Astrocyte of the spinal cord (primary cell): ENCODE results near the gene PJA2.

Experiments used
- DNase-seq: peaks from one replicate; pipeline ENCODE4 v3.0.0; 2011; ENCODE audit warnings: low read depth, low spot score
- H3K4me3 ChIP-seq: 2 replicates; pipeline ENCODE4 v1.5.1; 2011; ENCODE audit warnings: low read depth, mild to moderate bottlenecking, low read length, moderate library complexity
- in situ Hi-C: cut with HindIII; loops from 2 replicates; pipeline ENCODE4 v1.10.0; 2017; ENCODE audit warnings: low sequenced_read_pairs
- TF ChIP-seq, protein P1 (sequence below): IDR thresholded peaks from 2 replicates; pipeline ENCODE4 v1.5.1; 2012; ENCODE audit warnings: low read depth, mild to moderate bottlenecking, low read length, inconsistent platforms

Gene PJA2

GRCh38 chr5:109374625-109375024 lies 35.1 kb downstream of the PJA2 start:
- no peak overlapping the region for H3K4me3 ChIP-seq
- in situ Hi-C loops, result no loop called here
- DNase-seq, result no peak
- TF ChIP-seq, protein P1, sequence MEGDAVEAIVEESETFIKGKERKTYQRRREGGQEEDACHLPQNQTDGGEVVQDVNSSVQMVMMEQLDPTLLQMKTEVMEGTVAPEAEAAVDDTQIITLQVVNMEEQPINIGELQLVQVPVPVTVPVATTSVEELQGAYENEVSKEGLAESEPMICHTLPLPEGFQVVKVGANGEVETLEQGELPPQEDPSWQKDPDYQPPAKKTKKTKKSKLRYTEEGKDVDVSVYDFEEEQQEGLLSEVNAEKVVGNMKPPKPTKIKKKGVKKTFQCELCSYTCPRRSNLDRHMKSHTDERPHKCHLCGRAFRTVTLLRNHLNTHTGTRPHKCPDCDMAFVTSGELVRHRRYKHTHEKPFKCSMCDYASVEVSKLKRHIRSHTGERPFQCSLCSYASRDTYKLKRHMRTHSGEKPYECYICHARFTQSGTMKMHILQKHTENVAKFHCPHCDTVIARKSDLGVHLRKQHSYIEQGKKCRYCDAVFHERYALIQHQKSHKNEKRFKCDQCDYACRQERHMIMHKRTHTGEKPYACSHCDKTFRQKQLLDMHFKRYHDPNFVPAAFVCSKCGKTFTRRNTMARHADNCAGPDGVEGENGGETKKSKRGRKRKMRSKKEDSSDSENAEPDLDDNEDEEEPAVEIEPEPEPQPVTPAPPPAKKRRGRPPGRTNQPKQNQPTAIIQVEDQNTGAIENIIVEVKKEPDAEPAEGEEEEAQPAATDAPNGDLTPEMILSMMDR, result peak; percentile 24

- in situ Hi-C loops, result no loop called here
- TF ChIP-seq, protein P1, result no peak
- no peak overlapping the region for H3K4me3 ChIP-seq
- no peak for DNase-seq
Observed at GRCh38 chr5:109373932-109374331, 35.8 kb downstream of the PJA2 start.

- TF ChIP-seq, protein P1, result no peak
- no peak for DNase-seq
- in situ Hi-C loops, result no loop called here
- no peak overlapping the region for H3K4me3 ChIP-seq
Observed at GRCh38 chr5:109370343-109370742, 39.4 kb downstream of the PJA2 start.

- in situ Hi-C loops, result no loop called here
- TF ChIP-seq, protein P1, result no peak
- no peak overlapping the region for H3K4me3 ChIP-seq
- no peak for DNase-seq
Observed at GRCh38 chr5:109365653-109366052, 44.1 kb downstream of the PJA2 start.

- in situ Hi-C loops, result no loop called here
- DNase-seq, result no peak
- TF ChIP-seq, protein P1, result no peak
- no peak overlapping the region for H3K4me3 ChIP-seq
Observed at GRCh38 chr5:109364977-109365376, 44.8 kb downstream of the PJA2 start.

GRCh38 chr5:109359642-109360041 lies 50.1 kb downstream of the PJA2 start:
- TF ChIP-seq, protein P1, result no peak
- no peak for DNase-seq
- in situ Hi-C loops, result no loop called here
- H3K4me3 ChIP-seq, result no peak overlapping the region

DNA sequence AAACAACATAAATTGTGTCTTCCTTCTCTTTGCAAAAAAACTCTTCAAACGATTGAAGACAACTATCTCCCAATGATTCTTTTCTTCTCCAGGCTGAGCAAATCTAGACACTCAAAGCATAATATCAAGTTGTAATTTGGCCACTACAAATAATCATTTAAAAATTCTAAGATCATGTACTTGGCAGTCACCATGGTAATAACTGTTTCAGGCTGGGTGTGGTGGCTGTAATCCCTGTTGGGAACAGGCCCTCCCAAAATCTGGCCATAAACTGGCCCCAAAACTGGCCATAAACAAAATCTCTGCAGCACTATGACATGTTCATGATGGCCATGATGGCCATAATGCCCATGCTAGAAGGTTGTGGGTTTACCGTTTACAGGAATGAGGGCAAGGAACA lies 52.0 kb downstream of the PJA2 start:
- H3K4me3 ChIP-seq, result no peak overlapping the region
- in situ Hi-C loops, result no loop called here
- TF ChIP-seq, protein P1, result no peak
- DNase-seq, result no peak
